ENCODE results near the gene AIG1. TPM values are rescaled to one million over a fixed set of nuclear protein-coding genes. Genes with fewer than 3 reads are reported as not detected.
"Not testable (repeated sequence)": the region's sequence is repeated elsewhere in the genome, so short reads cannot be mapped to it uniquely, and the experiment has no call there.

The AIG1 gene
- polyA plus RNA-seq, 4 donors: 92.2 to 114 (median 102) TPM

- DNase-seq (ENCODE audit: low read depth in 4 of 4, low spot score in 2 of 4): no peak
Measured at GRCh38 chr6:143159001-143159400, 98.3 kb downstream of the AIG1 start.

GRCh38 chr6:143160015-143160414 is 99.3 kb downstream of the AIG1 start:
- DNase-seq (ENCODE audit: low read depth in 4 of 4, low spot score in 2 of 4): no peak

GRCh38 chr6:143160439-143161220 is 99.9 kb downstream of the AIG1 start:
- no peak for DNase-seq (ENCODE audit: low read depth in 4 of 4, low spot score in 2 of 4)

- no peak for DNase-seq (ENCODE audit: low read depth in 4 of 4, low spot score in 2 of 4)
Measured at GRCh38 chr6:143163621-143164020, 102.9 kb downstream of the AIG1 start.

- DNase-seq (ENCODE audit: low read depth in 4 of 4, low spot score in 2 of 4): no peak
Measured at GRCh38 chr6:143164565-143165105, 103.9 kb downstream of the AIG1 start.

GRCh38 chr6:143165315-143165855 is 104.7 kb downstream of the AIG1 start:
- no peak for DNase-seq (ENCODE audit: low read depth in 4 of 4, low spot score in 2 of 4)

- DNase-seq (ENCODE audit: low read depth in 4 of 4, low spot score in 2 of 4): no peak
Measured at GRCh38 chr6:143166247-143166695, 105.6 kb downstream of the AIG1 start.

GRCh38 chr6:143167224-143167623 is 106.5 kb downstream of the AIG1 start:
- DNase-seq (ENCODE audit: low read depth in 4 of 4, low spot score in 2 of 4): no peak

GRCh38 chr6:143168396-143168816 is 107.7 kb downstream of the AIG1 start:
- not testable (repeated sequence) for DNase-seq (ENCODE audit: low read depth in 4 of 4, low spot score in 2 of 4)

GRCh38 chr6:143169440-143169839 is 108.8 kb downstream of the AIG1 start:
- no peak for DNase-seq (ENCODE audit: low read depth in 4 of 4, low spot score in 2 of 4)

GRCh38 chr6:143174516-143174915 is 113.8 kb downstream of the AIG1 start:
- no peak for DNase-seq (ENCODE audit: low read depth in 4 of 4, low spot score in 2 of 4)

GRCh38 chr6:143174951-143175350 is 114.3 kb downstream of the AIG1 start:
- no peak for DNase-seq (ENCODE audit: low read depth in 4 of 4, low spot score in 2 of 4)

GRCh38 chr6:143176090-143177021 is 115.7 kb downstream of the AIG1 start:
- no peak for DNase-seq (ENCODE audit: low read depth in 4 of 4, low spot score in 2 of 4)

GRCh38 chr6:143177706-143178105 is 117.0 kb downstream of the AIG1 start:
- no peak for DNase-seq (ENCODE audit: low read depth in 4 of 4, low spot score in 2 of 4)

- no peak for DNase-seq (ENCODE audit: low read depth in 4 of 4, low spot score in 2 of 4)
Measured at GRCh38 chr6:143179096-143179495, 118.4 kb downstream of the AIG1 start.

- no peak for DNase-seq (ENCODE audit: low read depth in 4 of 4, low spot score in 2 of 4)
Measured at GRCh38 chr6:143179901-143180612, 119.4 kb downstream of the AIG1 start.

- DNase-seq (ENCODE audit: low read depth in 4 of 4, low spot score in 2 of 4): no peak
Measured at GRCh38 chr6:143180826-143181225, 120.1 kb downstream of the AIG1 start.

- no peak for DNase-seq (ENCODE audit: low read depth in 4 of 4, low spot score in 2 of 4)
Measured at GRCh38 chr6:143183666-143184065, 123.0 kb downstream of the AIG1 start.

GRCh38 chr6:143185288-143185687 is 124.6 kb downstream of the AIG1 start:
- no peak for DNase-seq (ENCODE audit: low read depth in 4 of 4, low spot score in 2 of 4)

GRCh38 chr6:143187238-143187923 is 126.7 kb downstream of the AIG1 start:
- no peak for DNase-seq (ENCODE audit: low read depth in 4 of 4, low spot score in 2 of 4)
